ENCODE measurements around the gene WDR74.
A peak's percentile ranks its signal among the peaks of the same experiment; 100 is the strongest.
"Not testable (repeated sequence)": the region's sequence is repeated elsewhere in the genome, so short reads cannot be mapped to it uniquely, and the experiment has no call there.

The WDR74 gene

DNA sequence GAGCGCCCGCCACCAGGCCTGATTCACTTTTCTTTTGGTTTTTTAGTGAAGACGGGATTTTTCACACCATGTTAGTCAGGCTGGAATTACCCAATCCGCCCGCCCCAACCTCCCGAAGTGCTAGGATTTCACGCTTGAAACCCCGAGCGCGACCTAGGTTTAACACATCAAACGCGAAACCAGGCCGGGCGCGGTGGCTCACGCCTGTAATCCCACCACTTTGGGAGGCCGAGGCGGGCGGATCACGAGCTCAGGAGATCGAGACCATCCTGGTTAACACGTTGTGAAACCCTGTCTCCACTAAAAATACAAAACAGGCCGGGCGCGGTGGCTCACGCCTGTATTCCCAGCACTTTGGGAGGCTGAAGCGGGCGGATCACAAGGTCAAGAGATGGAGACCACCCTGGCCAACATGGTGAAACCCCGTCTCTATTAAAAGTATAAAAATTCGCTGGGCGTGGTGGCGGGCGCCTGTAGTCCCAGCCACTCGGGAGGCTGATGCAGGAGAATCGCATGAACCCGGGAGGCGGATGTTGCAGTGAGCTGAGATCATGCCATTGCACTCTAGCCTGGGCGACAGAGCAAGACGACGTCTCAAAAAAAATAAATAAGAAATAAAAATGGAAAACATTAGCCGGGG is 1.5 kb upstream of the WDR74 start:
- DNase-seq (peak; percentile 86), ATAC-seq (peak; percentile 38)

DNA sequence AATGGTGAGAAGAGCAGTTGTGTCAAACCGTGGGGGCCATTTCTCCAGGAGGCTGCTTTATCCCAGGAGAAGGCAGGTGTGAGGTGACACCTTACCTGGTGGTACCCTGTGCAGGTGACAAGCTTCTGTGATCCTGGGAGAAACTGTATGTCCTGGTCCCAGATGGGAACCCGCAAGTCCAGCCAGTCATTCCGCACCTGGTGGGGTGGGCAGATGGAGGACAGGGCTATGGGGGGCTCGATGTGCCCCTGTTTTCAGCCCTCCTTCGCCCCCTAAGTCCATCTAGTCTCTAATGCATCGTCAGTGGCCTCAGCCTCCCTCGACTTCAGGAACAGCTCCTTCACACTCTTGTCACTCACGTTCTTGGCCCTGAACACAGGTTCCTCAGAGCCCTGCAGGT is 4.1 kb downstream of the WDR74 start:
- ATAC-seq (no peak), DNase-seq (no peak)

DNA sequence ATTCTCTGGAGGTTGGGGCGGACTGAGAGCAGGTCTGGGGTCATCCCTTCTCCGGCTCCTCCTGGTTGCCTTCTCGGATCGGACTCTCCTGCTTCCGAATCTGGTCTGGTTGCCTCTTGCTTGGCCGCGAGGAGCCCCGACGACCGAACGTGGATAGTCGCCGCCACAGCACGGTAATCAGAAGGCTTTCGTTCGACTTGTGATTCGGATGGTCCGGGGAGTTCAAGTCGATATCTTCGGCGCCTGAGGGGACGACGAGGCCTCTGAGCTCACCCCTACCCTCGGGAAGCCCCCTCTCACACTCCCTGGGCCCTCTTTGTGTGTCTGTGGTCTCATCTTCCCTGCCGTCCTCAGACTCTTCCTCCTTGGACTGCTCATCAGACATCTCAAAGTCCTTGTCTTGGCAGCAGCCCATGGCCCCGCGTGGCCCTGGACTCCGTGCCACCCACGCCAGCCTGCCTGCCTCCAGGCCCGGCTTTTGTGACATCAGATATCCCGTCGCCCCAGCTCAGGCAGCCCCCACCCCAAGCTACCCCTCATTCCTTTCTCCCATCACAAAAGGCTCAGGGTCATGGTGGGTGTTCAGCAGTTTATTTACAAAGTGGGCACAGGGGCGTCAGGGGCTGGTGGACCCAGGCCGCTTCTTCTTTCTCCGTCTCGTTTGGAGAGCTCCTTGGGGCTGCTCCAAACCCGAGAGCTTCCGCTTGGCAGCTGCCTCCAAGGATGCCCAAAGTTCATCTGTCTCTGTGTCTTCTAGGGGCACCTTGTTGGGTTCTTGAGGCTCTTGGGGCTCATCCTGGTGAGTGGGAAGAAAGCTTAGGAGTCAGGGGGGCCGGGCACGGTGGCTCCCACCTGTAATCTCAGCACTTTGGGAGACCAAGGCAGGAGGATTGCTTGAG is 6.8 kb downstream of the WDR74 start, which contains the start of gene TEX54:
TEX54 (minus strand) TSS at position 506 of the 899 bp plus-strand sequence.
- DNase-seq (no peak), ATAC-seq (peak; percentile 0)

DNA sequence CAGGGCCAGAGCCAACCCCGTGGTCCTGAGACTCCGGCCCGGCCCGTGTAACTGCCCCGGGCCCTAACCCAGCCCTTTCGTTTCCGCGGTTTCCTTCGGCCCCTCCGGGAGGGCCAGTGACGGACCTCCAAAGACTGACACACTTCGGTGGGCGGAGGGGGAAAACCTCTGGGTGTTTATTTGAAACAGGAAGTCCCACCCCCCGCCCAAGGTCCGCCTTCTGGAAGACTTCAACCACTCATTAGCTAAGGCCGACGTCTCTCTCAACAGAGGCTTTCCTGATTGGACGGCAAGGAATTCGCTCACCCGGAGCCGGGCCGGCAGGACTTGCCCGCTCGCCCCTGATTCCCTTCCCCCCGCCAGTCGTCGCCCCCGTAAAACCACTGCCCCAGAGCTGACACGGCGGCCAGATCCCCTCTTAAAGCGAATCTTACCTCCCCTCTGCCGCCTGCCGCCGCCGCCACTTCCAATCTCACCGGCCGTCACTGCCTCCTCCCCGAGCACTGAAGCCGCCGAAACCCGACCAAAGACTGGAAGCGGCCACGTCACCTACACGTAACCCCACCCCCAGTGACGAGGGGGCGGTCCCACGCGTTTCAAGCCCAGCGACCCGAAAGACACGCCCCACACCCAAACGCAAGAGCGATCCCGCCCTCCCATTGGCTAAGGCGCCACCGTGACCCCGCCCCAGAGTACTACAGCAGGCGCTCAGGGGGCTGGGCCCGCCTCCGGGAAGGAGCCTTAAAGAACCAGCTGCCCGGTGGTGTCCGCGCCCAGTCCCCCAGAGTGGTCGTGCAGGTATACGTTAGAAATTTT is 7.7 kb downstream of the WDR74 start, which contains the start of gene STX5:
STX5 (minus strand) TSS at position 532 of the 816 bp plus-strand sequence. CDS start 808 bp downstream, outside the sequence.
- DNase-seq (peak; percentile 100), ATAC-seq (peak; percentile 92)

DNA sequence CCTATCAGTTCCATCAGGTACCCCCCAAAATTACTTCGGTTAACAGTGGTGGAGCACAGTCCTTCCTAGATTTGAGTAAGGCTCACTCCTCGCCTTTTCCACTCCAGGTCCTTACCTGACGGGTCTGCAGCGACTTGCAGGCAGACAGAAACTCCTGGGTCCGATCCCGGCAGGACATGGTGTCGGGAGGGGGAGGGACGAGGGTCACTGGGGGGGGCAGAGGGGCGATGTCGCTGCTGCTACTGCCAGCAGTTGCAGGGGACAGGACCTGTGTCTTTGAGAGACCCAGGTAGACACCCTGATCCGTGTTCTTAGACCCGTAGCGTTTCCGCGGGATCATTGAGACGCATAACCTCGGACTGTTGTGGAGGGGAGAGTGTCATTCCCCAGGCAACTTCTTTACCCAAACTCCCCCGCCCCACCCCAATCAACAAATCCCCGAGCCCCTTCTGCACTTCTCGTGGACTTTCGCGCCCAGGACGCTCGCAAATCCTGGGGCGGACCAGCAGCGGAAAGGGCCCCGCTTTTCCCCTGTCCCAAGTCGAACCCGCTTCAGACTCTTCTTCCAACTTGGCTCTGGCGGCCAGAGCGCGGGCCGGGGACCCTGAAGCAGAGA is 8.4 kb downstream of the WDR74 start:
- DNase-seq = no peak
- ATAC-seq = no peak

DNA sequence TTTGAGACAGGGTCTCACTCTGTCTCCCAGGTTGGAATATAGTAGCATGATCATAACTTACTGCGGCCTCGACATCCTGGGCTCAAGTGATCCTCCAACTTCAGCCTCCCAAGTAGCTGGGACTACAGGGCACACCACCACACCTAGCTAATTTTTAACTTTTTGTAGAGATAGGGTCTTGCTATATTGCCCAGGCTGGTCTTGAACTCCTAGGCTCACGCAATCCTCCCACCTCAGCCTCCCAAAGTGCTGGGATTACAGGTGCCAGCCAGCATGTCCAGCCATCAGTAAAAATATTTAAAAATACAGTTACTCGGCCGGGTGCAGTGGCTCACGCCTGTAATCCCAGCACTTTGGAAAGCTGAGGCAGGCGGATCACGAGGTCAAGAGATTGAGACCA is 11.3 kb downstream of the WDR74 start:
- ATAC-seq, DNase-seq: not testable (repeated sequence)

DNA sequence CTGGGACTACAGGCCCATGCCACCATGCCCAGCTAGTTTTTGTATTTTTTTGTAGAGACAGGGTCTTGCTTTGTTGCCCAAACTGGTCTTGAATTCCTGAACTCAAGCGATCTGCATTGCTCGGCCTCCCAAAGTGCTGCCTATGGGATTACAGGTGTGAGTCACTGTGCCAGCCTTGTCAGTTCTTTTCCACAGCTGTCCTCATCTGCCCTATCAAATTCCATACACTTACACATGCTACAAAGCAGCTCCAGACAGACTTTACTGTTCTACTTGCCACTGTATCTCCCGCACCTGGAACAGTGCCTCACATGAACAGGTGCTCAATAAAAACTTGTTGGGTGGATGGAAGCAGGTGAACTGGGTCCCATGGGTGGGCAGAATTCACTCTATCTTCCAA is 15.7 kb downstream of the WDR74 start:
- ATAC-seq (no peak), DNase-seq (no peak)

DNA sequence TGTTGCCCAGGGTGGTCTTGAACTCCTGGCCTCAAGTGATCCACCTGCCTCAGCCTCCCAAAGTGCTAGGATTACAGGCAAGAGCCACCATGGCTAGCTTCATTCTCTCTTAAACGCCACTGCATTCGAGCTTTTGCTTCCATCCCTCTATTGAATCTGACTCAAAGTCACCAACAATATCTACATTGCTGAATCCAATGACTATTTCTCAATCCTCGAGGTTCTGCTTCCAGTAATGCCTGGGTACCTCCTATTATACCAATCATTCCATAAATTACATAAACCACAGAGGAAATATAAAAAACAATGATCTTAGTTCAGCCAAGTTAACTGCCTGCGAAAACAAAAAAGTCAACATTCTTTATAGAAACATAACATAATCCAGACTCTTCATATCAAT is 22.3 kb downstream of the WDR74 start:
- DNase-seq (no peak), ATAC-seq (no peak)

DNA sequence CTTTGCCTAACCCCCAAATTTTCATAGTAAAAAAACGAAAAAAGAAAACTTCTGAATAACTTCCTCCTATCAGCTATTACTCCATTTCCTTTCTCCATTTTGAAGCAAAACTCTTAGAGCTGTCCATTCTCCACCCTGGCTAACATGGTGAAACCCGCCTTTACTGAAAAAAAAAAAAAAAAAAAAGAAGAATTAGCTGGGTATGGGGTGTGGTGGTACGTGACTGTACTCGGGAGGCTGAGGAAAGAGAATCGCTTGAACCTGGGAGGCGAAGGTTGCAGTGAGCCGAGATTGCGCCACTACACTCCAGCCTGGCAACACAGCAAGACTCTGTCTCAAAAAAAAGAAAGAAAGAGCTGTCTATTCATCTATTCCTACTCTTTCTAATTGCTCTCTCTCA is 22.8 kb downstream of the WDR74 start:
- ATAC-seq = no peak
- DNase-seq = no peak

DNA sequence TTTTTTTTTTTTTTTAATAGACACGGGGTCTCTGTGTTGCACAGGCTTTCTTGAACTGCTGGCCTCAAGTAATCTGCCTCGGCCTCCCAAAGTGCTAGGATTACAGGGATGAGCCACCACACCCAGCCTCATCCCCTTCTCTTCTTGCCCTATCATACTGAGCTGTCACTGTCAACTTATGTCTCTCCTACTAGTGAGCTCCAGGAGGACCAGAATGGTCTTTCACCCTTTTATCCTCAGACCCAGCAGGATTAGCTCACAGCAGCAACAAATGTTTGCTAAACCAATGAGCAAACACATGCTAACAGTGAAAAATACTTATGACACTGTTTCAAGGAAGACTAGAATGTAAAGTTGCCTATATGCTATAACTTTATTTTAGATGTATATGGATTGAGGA is 27.7 kb downstream of the WDR74 start:
- DNase-seq (no peak), ATAC-seq (no peak)

DNA sequence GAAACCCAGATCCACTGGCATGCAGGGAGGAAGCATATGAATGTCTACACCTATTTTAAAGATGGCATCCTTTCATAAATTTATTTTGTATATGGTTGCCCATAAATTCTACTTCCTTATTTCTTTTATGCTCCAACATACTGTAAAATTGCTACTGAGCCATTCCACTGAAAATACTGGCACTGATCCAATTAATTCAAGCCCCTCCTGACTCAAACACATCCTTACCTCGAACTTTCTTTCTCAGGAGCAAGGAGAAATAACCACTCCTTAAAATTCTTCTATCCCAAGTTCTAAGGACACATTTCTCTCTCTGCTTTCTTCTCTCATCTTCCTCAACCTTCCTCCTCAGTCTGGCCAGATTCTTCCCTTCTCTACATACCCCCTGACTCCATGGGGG is 28.6 kb downstream of the WDR74 start:
- ATAC-seq = no peak

DNA sequence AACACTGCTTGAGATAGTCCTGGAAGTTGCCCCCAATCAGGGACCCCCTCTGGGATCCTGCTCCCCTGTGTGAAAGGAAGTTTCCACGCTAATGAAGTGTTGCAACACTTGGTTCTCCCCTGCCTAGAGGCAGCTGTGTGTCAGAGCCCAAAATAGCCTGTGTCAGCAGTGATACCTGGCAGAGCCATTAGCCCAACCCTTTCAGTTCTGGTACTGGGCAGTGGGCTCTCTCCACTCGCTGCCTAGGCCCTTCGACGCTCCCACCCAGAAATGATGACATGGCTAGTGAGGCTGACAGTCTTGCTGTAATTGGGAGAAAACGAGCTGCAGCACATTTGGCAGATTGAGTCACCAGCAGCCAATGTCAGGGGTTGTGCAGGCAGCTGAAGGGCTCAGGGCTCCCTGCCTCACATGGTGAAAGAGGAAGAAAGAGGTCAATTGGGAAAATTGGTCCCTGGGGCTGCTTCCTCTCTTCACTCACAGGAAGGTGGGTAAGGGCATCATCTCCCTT is 32.7 kb downstream of the WDR74 start:
- DNase-seq = no peak
- no peak for ATAC-seq

More for the DNA sequence above, 28.6 kb downstream of the WDR74 start:
- DNase-seq = no peak

DNA sequence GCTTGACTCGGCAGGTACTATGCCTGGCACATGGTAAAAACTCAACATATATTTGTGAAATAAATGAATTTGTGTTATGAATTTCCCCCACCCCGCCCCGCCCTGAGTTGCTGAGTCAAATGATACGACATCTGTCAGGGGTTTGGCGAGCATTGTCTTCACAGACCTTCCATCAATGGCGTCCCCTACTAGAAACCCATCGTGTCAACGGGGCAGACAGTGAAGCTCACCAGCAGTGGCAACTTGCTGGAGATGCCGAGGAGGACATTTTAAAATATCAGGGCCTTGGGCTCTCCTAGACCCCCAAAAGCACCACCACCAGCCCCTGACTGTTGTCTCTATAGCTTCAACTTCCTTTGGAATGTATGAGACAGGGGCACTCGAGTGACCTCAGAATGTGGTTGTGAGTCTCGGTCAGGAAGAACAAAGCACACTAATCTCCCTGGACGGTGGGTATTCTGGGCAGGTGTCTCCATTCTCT is 33.4 kb downstream of the WDR74 start:
- DNase-seq = peak; percentile 33
- peak; percentile 38 for ATAC-seq

DNA sequence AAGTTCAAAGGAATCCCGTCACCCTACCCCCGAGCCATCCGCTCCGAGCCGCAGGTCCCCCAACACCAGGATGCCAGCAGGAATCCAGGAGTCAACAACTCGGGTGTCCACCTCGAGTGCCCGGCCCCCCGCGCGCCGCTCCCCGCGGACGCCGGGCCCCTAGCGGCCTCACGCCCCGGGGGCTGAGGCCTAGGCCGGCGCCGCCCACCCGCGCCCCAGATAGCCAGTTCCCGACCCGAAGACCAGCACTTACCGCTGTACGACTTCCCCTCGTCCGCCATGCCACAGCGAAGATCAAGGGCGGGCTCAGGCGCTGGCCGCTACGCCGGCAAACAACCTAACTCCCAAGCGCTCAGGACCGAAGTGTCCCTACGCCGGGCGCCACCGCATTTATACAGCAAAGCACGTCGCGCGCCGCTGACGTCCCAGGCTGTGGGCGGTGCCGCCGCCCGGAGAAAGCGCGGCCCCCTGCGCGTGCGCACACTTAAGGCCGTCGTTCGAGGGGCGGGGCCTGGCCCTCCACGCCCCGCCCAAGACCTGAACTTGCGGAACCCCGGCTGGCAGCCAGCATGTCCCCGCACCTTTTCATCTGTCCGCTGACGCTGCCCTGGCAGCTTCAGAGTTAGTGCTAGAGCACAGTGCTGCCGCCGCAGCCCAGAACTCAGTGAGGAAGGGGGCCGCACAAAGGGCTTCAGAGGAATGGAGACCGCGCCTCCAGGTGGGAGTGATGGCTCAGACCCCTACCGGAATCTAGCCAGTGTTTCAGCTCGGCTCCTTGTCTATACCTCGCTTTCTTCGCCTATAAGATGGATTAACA is 34.1 kb downstream of the WDR74 start, which contains the start of gene NXF1:
NXF1 (minus strand) TSS at position 365 of the 817 bp plus-strand sequence; CDS start at position 281, 84 bp downstream.
- DNase-seq (peak; percentile 98), ATAC-seq (peak; percentile 79)

DNA sequence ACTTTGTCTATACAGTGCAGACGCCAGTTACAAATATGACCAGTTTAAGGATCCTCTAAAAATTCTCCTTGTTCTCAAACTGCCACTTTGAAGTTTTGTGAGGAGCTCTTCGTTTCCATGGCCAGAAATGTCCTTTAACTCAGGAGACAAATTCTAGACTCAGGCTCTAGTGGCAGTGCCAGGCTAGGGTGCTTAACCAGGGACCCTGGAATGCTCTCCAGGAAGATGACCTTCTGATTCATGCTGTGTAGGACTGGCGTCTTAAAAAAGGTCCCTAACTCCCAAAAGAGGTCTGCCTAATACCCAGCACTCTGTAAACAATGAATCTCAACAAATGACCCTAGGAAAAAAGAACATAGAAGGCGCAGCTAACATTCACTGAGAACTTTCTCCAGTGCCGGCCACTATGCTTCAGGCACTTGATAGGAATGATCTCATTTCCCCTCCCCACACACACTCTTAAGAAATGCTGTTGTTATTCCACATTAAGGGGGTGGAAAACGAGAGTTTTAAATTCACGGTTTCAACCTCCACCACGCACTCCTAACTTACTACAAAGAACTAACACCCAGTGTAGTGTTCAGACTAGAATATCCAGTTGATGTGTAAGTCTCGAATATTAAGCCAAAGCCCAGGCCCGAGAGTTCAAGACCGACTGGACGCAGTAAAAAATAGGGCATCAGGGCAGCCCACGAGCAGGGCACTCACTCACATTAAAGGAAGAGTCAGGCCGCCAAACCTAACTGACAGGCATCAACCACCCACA is 34.9 kb downstream of the WDR74 start:
- no peak for DNase-seq
- ATAC-seq = peak; percentile 30

DNA sequence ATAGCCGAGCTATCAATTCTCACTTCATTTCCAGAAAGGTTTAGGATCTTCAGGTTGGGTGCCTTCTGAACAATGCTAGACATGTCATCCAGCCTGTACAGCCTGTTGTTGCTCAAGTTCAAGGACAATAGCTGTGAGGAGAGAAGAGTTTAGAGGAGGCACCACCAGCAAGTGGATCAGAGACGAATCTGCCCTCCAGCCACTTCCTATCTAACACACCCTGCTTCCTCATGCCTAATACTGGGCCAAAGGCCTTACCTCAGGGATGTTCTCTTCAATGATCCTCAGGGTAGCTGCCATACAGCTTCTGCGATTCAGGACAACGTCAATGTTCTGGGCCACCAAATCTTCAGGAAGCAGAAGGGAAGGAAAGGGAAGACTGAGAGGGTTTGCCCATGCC is 38.3 kb downstream of the WDR74 start:
- DNase-seq (no peak), ATAC-seq (no peak)

DNA sequence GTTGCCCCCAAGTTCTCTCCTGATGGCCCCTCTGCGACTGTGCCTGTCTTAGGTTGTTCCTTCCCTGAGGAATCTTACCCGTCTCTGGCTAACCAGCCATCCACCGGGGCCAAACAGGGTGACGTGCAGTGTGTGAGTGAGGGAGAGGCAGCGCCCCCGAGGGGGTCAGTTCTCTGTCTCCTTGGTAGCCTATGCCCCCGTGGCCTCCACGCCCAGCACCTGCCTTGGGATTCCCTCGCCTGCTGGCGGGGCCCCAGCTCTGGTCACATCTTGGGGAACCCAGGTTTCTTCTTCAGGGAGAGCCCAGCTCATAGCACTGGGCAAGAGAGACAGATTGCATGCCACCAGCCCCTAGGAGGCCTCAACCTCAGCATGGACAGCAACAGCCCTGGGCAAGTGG is 39.9 kb downstream of the WDR74 start:
- DNase-seq (no peak), ATAC-seq (peak; percentile 6)

DNA sequence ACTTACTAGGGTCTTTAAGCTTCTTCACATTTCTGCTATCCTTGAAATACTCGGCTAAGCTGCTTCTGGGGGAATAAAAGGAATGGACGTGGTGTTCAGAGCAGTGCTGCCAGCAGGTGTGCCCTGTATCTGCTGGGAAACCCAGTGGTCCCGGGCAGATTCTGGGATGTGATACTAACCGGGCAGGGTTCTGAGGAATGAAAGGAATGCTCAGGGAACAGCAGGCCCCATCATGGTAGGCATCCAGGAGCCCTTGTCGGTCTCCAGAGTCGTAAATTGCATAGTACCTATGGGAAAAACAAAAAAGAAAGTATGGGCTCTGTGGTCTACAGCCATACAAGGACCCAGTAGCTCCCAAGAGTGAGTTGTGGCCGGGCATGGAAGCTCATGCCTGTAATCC is 43.1 kb downstream of the WDR74 start:
- ATAC-seq (no peak), DNase-seq (no peak)

DNA sequence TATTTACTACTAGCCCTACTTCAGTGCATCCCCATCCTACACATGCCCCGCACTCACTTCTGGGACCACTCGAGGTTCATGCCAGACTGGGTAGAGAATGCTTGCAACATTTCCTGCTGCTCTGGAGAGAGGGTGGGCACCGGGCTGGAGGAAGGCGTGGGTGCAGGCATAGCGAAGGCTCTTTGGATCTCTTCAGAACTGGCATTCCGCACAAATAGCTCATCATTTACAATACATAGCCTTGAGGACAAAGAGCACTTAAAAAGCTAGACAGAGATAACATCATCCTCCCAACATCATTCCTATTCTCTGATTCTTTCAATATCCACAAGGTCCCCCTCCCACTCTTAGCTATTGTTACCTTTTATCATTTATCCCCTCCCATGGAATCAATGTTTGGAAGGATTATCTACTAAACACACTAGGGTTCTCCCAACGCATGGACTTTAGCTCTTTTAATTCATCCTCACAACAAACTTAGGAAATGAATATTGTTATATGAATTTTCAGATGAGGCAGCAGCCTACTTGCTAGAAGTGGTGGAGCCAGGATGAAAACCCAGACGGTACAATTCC is 45.1 kb downstream of the WDR74 start:
- ATAC-seq = no peak
- no peak for DNase-seq

DNA sequence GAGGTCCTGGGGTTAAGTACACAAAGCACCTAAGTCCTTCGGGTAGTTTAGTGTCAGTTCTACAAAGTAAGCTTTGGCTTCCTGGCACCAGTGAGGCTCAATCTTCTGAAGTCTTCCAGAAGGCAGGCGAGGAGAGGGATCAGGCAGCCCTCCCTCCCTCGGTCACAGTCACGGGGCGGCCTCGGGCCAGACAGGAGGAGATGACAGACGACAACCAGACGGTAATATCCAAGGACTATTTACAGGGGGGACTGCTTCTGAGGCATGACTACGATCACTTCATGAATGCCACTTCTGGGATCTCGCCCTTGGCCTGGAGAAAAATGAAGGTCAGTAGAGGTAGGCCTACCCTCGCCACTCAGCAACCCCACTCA is 47.2 kb downstream of the WDR74 start:
- DNase-seq (peak; percentile 27), ATAC-seq (no peak)
